NT2/D1 (cell line): ENCODE data around the gene ZCCHC2.

Experiments
- SUZ12 ChIP-seq: IDR thresholded peaks from 2 replicates; pipeline ENCODE4 v1.6.1; 2011; ENCODE audit not compliant: insufficient read length, insufficient read depth; ENCODE audit errors: extremely low read depth
- ZNF274 ChIP-seq: IDR thresholded peaks from 2 replicates; pipeline ENCODE4 v1.6.1; 2011; ENCODE audit warnings: mild to moderate bottlenecking, low read depth, low read length

DNA sequence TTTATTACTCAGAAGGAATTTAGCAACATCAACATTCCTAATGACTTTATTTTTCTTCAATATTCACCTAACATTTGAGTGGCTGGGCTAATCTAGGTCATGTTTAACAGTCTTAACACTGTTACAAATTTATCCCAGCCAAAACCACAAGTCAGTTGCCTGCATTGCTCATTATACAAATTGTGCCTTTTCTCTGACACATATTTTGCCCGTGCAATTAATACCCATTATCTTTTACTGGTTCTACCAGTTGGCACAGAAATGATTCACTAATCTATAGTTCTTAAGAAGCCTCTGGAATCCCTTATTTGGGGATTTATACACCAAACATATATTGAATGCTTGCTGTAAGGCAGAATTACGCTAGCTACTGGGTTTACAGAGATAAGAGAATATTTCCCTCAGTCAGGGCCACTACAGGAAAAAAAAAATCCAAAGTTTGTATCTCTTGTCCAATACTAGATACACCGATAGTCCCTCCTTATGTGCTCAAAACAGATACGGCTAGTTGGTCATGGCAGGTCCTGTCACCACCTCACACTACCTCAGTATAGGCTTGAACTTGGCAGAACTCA lies 46.3 kb downstream of the ZCCHC2 start:
- no peak for TF ChIP-seq ZNF274
- TF ChIP-seq SUZ12: no peak
